Right lobe of liver (tissue), 4 donors: ENCODE results near the gene LRRC18.

Experiments used
- CTCF ChIP-seq, 4 donors: fragments of 200-600 bp in 3 of 4; fragments of 450-650 bp in 1 of 4; IDR thresholded peaks; one replicate each; pipeline versions ENCODE4 v1.5.1 to v1.8.0; 2016 to 2022; ENCODE audit warnings: antibody characterized with exemption in 4 of 4, mild to moderate bottlenecking in 2 of 4
- POLR2A ChIP-seq: fragments of 450-650 bp; IDR thresholded peaks from one replicate; pipeline ENCODE4 v1.6.1; 2017; ENCODE audit warnings: antibody characterized with exemption, mild to moderate bottlenecking
- donor health status: DM: no; HTN: no; CAD: no.
- donor health status: DM: no; HTN: no; CAD: no.
- donor health status: DM: no; HTN: yes; CAD: no.

- no peak for TF ChIP-seq CTCF (IDR thresholded peaks at IDR 0.05)
- TF ChIP-seq POLR2A = no peak
These were observed 41.2 kb downstream of the LRRC18 start for GRCh38 chr10:48898426-48898825.
